ENCODE data around the gene GABRR2. TPM values are rescaled to one million over a fixed set of nuclear protein-coding genes. Genes with fewer than 3 reads are reported as not detected.
"Not testable (repeated sequence)": the region's sequence is repeated elsewhere in the genome, so short reads cannot be mapped to it uniquely, and the experiment has no call there.

Gene GABRR2
- total RNA-seq, 1 donor from 2014 or later: 0.13 TPM

- DNase-seq (ENCODE audit: low read depth in 2 of 2): not testable (repeated sequence)
Measured at GRCh38 chr6:89295116-89295515, 20.0 kb downstream of the GABRR2 start.

- no peak for DNase-seq (ENCODE audit: low read depth in 2 of 2)
Measured at GRCh38 chr6:89291256-89291819, 23.8 kb downstream of the GABRR2 start.

- DNase-seq (ENCODE audit: low read depth in 2 of 2): no peak
Measured at GRCh38 chr6:89290401-89291155, 24.5 kb downstream of the GABRR2 start.

GRCh38 chr6:89289710-89290109 is 25.4 kb downstream of the GABRR2 start:
- DNase-seq (ENCODE audit: low read depth in 2 of 2): no peak

GRCh38 chr6:89287351-89288028 is 27.6 kb downstream of the GABRR2 start:
- DNase-seq (ENCODE audit: low read depth in 2 of 2): no peak

GRCh38 chr6:89286516-89286915 is 28.6 kb downstream of the GABRR2 start:
- DNase-seq (ENCODE audit: low read depth in 2 of 2): no peak

GRCh38 chr6:89284963-89285735 is 29.9 kb downstream of the GABRR2 start:
- no peak for DNase-seq (ENCODE audit: low read depth in 2 of 2)

- DNase-seq (ENCODE audit: low read depth in 2 of 2): no peak
Measured at GRCh38 chr6:89284081-89284480, 31.0 kb downstream of the GABRR2 start.

- no peak for DNase-seq (ENCODE audit: low read depth in 2 of 2)
Measured at GRCh38 chr6:89282749-89283148, 32.4 kb downstream of the GABRR2 start.

- DNase-seq (ENCODE audit: low read depth in 2 of 2): peak in 1 of 2 donors; percentile 70
Measured at GRCh38 chr6:89281779-89282246, 33.3 kb downstream of the GABRR2 start.

- no peak for DNase-seq (ENCODE audit: low read depth in 2 of 2)
Measured at GRCh38 chr6:89278956-89279355, 36.1 kb downstream of the GABRR2 start.

- no peak for DNase-seq (ENCODE audit: low read depth in 2 of 2)
Measured at GRCh38 chr6:89275900-89276299, 39.2 kb downstream of the GABRR2 start.

GRCh38 chr6:89273816-89274215 is 41.3 kb downstream of the GABRR2 start:
- DNase-seq (ENCODE audit: low read depth in 2 of 2): no peak

- no peak for DNase-seq (ENCODE audit: low read depth in 2 of 2)
Measured at GRCh38 chr6:89272596-89272995, 42.5 kb downstream of the GABRR2 start.

GRCh38 chr6:89270951-89271721 is 44.0 kb downstream of the GABRR2 start:
- no peak for DNase-seq (ENCODE audit: low read depth in 2 of 2)

- DNase-seq (ENCODE audit: low read depth in 2 of 2): no peak
Measured at GRCh38 chr6:89269981-89270380, 45.1 kb downstream of the GABRR2 start.

GRCh38 chr6:89269252-89269651 is 45.8 kb downstream of the GABRR2 start:
- DNase-seq (ENCODE audit: low read depth in 2 of 2): no peak

GRCh38 chr6:89268776-89269175 is 46.3 kb downstream of the GABRR2 start:
- no peak for DNase-seq (ENCODE audit: low read depth in 2 of 2)

- no peak for DNase-seq (ENCODE audit: low read depth in 2 of 2)
Measured at GRCh38 chr6:89267918-89268317, 47.2 kb downstream of the GABRR2 start.

- DNase-seq (ENCODE audit: low read depth in 2 of 2): no peak
Measured at GRCh38 chr6:89264296-89264695, 50.8 kb downstream of the GABRR2 start.

GRCh38 chr6:89260832-89261231 is 54.3 kb downstream of the GABRR2 start:
- peak in 1 of 2 donors; percentile 41 for DNase-seq (ENCODE audit: low read depth in 2 of 2)

Measured in dermis microvascular lymphatic vessel endothelial cell (primary cell).